Mucosa of stomach (tissue), 1 donor: ENCODE measurements around the gene VAV3.
"Not testable (repeated sequence)": the region's sequence is repeated elsewhere in the genome, so short reads cannot be mapped to it uniquely, and the experiment has no call there.

Experiments
- H3K27me3 ChIP-seq: one replicate; pipeline ENCODE4 v1.7.0; 2013; ENCODE audit warnings: mild to moderate bottlenecking, low read length; ENCODE audit not compliant: control insufficient read depth, insufficient read depth
- H3K36me3 ChIP-seq: one replicate; pipeline ENCODE4 v1.7.0; 2013; ENCODE audit warnings: low read length; ENCODE audit not compliant: control insufficient read depth, insufficient read depth
- H3K4me1 ChIP-seq: one replicate; pipeline ENCODE4 v1.7.0; 2013; ENCODE audit warnings: mild to moderate bottlenecking, low read length; ENCODE audit not compliant: control insufficient read depth, insufficient read depth
- H3K4me3 ChIP-seq: one replicate; pipeline ENCODE4 v1.7.0; 2013; ENCODE audit warnings: low read length
- H3K9ac ChIP-seq: one replicate; pipeline ENCODE4 v1.7.0; 2013; ENCODE audit warnings: mild to moderate bottlenecking, low read length, moderate library complexity
- H3K9me3 ChIP-seq: one replicate; pipeline ENCODE4 v1.7.0; 2013; ENCODE audit warnings: mild to moderate bottlenecking, low read length, moderate library complexity; ENCODE audit not compliant: control insufficient read depth
- donor health status: Pancreatic carcinoma.

The VAV3 gene

DNA sequence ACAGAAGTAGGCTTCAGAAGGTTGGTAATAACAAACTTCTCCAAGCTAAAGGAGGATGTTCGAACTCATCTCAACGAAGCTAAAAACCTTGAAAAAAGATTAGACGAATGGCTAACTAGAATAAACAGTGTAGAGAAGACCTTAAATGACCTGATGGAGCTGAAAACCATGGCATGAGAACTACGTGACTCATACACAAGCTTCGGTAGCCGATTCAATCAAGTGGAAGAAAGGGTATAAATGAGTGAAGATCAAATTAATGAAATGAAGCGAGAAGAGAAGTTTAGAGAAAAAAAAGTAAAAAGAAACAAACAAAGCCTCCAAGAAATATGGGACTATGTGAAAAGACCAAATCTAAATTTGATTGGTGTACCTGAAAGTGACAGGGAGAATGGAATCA, 231.6 kb downstream of the VAV3 start:
- H3K4me1 ChIP-seq, H3K9ac ChIP-seq, H3K4me3 ChIP-seq, H3K36me3 ChIP-seq, H3K9me3 ChIP-seq, H3K27me3 ChIP-seq: not testable (repeated sequence)

DNA sequence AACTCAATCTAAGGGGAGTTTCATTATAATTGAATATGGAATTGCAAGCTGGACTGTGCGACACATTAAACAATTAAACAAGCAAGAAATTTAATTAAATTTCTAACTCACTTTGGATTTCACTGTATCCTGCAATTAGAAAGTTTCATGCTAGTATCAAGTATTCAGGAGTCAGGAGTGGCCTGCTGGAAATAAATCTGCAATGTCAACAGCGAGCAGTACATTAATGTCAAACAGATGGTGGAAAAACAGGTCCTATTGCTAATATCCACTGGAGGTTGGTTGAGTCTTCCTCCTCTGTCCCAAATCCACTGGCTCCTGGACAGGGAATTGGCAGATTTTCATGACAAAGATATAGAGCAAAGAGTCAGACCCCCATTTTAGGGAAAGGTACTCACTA, 237.1 kb downstream of the VAV3 start:
- H3K36me3 ChIP-seq, result no peaks in the 10 kb centered on the region
- no peaks in the 10 kb centered on the region for H3K9me3 ChIP-seq
- no peaks in the 10 kb centered on the region for H3K27me3 ChIP-seq
- no peak overlapping the region for H3K4me3 ChIP-seq
- no peaks in the 10 kb centered on the region for H3K4me1 ChIP-seq
- no peak overlapping the region for H3K9ac ChIP-seq

GRCh38 chr1:107726860-107727259, 238.1 kb downstream of the VAV3 start:
- Histone ChIP-seq H3K9me3 (no peaks in the 10 kb centered on the region), H3K27me3 (no peaks in the 10 kb centered on the region), H3K36me3 (no peaks in the 10 kb centered on the region), H3K4me3 (no peak overlapping the region), H3K4me1 (no peaks in the 10 kb centered on the region), H3K9ac (no peak overlapping the region)

GRCh38 chr1:107724648-107725047, 240.3 kb downstream of the VAV3 start:
- H3K27me3 ChIP-seq, result no peaks in the 10 kb centered on the region
- H3K4me1 ChIP-seq, result no peaks in the 10 kb centered on the region
- no peak overlapping the region for H3K4me3 ChIP-seq
- no peaks in the 10 kb centered on the region for H3K9me3 ChIP-seq
- no peak overlapping the region for H3K9ac ChIP-seq
- H3K36me3 ChIP-seq, result no peaks in the 10 kb centered on the region

DNA sequence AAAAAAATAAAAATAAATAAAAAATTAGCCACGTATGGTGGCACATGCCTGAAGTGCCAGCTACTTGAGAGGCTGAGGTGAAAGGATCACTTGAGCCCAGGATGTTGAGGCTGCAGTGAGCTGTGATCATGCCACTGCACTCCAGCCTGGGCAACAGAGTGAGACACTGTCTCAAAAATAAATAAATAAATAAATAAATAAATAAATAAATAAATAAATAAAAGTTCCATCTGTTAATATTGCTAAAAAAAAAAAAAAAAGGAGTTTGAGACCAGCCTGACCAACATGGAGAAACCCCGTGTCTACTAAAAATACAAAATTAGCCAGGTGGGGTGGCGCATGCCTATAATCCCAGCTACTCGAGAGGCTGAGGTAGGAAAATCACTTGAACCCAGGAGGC, 244.8 kb downstream of the VAV3 start:
- H3K36me3 ChIP-seq, H3K4me3 ChIP-seq, H3K4me1 ChIP-seq, H3K9ac ChIP-seq, H3K9me3 ChIP-seq, H3K27me3 ChIP-seq: not testable (repeated sequence)

DNA sequence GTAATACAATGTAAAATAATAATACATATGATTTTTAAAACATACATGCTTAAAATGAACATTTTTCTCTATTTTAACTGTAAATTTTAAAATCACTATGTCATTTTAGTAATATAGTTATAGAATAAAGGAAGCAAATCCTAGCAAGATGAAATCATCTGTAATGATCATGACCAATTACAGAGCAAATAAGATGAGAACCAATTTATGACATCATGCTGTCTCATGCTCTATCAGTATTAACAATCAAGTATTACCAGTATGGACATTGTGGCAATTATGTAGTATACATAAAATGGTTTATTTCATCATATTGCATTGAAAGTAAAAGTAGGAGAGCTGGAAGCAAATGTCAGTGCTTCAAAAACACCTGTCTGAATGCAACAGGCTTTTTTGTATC, 255.0 kb downstream of the VAV3 start:
- Histone ChIP-seq H3K36me3 (no peaks in the 10 kb centered on the region), H3K9me3 (no peaks in the 10 kb centered on the region)

DNA sequence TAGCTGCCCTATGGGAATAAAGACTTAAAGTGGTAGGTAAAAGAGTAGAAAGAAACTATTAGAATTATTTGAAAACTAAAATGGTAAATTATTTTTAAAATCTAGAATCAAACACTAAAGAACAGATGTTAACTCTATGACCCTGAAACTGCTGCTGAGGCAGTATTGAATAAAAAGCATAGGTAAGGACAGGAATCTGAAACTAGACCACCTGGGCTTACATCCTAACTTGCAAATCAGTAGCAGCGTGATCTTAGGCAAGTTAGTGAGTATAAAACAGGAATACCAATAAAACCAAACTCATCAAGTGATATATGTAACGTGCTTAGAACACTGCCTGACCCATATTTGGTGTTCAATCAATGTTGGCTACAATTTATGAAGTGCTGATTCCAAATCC, 257.9 kb downstream of the VAV3 start:
- Histone ChIP-seq H3K27me3 (no peaks in the 10 kb centered on the region), H3K4me1 (no peaks in the 10 kb centered on the region), H3K9ac (no peak overlapping the region), H3K36me3 (no peaks in the 10 kb centered on the region), H3K9me3 (no peaks in the 10 kb centered on the region), H3K4me3 (no peak overlapping the region)

More for the DNA sequence above, 255.0 kb downstream of the VAV3 start:
- no peak overlapping the region for H3K4me3 ChIP-seq
- H3K4me1 ChIP-seq, result no peaks in the 10 kb centered on the region
- H3K9ac ChIP-seq, result no peak overlapping the region
- no peaks in the 10 kb centered on the region for H3K27me3 ChIP-seq

DNA sequence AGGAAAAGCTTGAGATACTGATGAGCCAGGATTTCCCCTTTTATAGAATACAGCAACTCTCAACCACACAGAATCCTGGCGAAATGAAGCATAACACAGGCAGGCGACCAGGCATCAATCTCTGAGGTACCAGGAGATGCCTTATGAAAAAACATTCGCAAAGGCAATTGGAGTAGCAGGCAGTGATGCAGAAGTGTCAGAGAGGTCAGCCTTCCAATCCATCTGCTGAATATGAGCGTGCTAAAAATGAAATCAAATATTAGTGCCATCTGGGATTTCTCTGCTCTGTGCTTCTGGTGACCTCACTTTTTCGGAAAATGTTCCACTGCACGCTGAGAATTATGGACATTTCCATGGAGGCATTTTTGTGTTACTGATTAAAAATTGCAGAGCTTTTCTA, 258.8 kb downstream of the VAV3 start:
- no peak overlapping the region for H3K9ac ChIP-seq
- H3K9me3 ChIP-seq, result no peaks in the 10 kb centered on the region
- no peaks in the 10 kb centered on the region for H3K27me3 ChIP-seq
- H3K36me3 ChIP-seq, result no peaks in the 10 kb centered on the region
- no peaks in the 10 kb centered on the region for H3K4me1 ChIP-seq
- no peak overlapping the region for H3K4me3 ChIP-seq

- Histone ChIP-seq H3K9ac (no peak overlapping the region), H3K4me1 (no peaks in the 10 kb centered on the region), H3K9me3 (no peaks in the 10 kb centered on the region), H3K27me3 (no peaks in the 10 kb centered on the region), H3K4me3 (no peak overlapping the region), H3K36me3 (no peaks in the 10 kb centered on the region)
Measured at GRCh38 chr1:107704911-107705310, 260.1 kb downstream of the VAV3 start.

DNA sequence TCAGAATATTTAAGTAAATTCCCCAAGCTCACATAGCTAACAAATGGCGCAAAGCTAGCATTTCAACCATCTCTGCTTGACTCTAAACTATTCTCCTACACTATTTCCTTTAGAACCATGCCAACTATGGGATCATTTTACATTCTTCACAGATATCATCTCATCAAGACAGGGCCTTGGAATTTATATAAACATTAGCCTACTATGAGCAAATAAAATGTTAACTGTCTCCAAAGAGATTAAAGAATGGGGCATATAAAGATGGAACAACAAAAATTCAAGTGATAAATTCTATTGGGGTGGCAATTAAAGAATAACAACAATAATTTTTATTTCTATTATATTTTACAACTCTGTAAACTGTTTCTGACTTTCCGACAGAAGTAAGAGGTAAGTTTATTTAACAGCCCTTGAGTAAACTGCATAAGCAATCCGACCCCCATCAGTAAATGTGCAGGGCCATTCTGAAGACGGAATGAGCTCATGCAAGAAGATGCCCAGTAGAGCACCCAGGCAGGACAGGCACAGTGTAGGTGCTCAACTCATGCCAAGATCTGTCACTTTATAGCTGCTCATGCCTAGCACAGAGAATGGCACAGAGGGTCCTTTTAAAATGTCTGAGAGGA, 261.9 kb downstream of the VAV3 start:
- Histone ChIP-seq H3K4me1 (no peaks in the 10 kb centered on the region), H3K9me3 (no peaks in the 10 kb centered on the region), H3K27me3 (no peaks in the 10 kb centered on the region), H3K36me3 (no peaks in the 10 kb centered on the region), H3K9ac (no peak overlapping the region), H3K4me3 (no peak overlapping the region)

- H3K9me3 ChIP-seq, H3K36me3 ChIP-seq, H3K27me3 ChIP-seq, H3K4me3 ChIP-seq, H3K9ac ChIP-seq, H3K4me1 ChIP-seq: not testable (repeated sequence)
Measured at GRCh38 chr1:107700651-107701050, 264.3 kb downstream of the VAV3 start.

DNA sequence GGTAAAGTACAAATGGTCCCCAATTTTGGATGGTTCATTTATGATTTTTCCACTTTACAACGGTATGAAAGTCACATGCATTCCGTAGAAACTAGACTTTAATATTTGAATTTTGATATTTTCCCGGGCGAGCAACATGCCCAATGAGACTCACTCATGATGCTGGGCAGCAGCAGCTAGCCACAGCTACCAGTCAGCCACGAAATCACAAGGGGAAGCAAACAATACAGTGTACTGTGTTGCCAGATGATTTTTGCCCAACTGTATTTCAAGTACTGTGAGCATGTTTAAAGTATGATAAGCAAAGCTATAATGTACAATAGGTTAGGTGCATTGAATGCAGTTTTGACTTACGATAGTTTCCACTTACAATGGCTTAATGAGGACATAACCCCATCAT, 266.8 kb downstream of the VAV3 start:
- Histone ChIP-seq H3K9me3 (no peaks in the 10 kb centered on the region), H3K9ac (no peak overlapping the region), H3K27me3 (no peaks in the 10 kb centered on the region), H3K4me3 (no peak overlapping the region), H3K4me1 (no peaks in the 10 kb centered on the region), H3K36me3 (no peaks in the 10 kb centered on the region)

DNA sequence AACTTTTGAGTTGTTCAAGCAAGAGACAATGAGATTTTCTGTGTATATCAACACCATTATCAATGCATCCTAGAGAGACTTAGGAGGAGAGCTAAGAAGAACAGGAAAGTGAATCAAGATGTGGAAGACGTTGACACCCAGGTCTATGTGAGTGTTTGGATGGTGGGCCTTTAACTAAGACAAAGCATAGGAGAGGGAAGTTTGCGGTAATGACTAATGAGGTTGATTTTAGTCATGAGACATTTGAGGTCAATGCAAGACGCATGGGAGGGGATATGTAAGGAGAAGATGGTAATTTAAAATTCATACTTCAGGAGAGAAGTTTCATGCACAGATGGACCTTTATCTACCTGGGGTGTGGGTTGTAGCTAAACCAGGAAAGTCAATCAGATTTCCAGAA, 269.6 kb downstream of the VAV3 start:
- H3K4me3 ChIP-seq, result no peak overlapping the region
- H3K4me1 ChIP-seq, result no peaks in the 10 kb centered on the region
- H3K36me3 ChIP-seq, result no peaks in the 10 kb centered on the region
- no peak overlapping the region for H3K9ac ChIP-seq
- no peaks in the 10 kb centered on the region for H3K27me3 ChIP-seq
- H3K9me3 ChIP-seq, result no peaks in the 10 kb centered on the region
